HG03575 (cell line): ENCODE measurements around the gene STAT6.

Source experiments
- ATAC-seq: cut with Tn5 transposase; IDR thresholded peaks from one replicate; pipeline ENCODE4 v1.9.1; 2021; ENCODE audit not compliant: unreplicated experiment, insufficient number of reproducible peaks, low FRiP score; ENCODE audit errors: extremely low read depth

Gene STAT6

DNA sequence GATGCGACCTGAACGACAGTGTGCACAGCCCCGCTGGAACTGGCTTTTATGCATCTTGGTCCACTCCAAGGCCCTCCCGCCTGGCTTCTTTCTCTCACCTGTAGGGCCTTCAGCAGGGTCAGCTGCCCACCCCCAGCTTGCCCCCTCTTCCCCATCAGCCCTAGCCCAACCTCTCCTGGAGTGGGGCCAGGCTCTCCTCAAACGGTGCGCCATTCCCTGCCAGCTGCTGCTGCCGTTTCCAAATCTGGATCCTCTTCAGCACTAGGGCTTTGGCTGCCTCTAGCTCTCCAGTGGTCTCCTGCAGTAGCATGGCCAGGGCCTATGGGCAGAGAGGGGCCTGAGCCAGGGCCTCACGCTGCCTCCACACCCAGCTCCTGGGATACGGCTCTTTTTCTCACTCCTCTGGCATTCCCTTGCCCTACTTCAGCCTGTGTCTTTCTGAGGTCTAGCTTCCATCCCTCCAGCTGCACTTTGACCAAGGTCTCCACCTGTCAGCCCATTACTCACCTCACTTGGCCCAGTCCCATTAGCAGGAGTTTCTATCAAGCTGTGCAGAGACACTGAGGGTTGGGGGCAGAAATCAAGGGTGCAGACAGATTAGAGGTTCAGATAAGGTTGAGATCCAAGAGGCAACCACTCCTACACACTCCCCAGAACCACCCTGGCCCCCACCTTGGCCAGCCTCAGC, 5.0 kb downstream of the STAT6 start:
- ATAC-seq = no peak

DNA sequence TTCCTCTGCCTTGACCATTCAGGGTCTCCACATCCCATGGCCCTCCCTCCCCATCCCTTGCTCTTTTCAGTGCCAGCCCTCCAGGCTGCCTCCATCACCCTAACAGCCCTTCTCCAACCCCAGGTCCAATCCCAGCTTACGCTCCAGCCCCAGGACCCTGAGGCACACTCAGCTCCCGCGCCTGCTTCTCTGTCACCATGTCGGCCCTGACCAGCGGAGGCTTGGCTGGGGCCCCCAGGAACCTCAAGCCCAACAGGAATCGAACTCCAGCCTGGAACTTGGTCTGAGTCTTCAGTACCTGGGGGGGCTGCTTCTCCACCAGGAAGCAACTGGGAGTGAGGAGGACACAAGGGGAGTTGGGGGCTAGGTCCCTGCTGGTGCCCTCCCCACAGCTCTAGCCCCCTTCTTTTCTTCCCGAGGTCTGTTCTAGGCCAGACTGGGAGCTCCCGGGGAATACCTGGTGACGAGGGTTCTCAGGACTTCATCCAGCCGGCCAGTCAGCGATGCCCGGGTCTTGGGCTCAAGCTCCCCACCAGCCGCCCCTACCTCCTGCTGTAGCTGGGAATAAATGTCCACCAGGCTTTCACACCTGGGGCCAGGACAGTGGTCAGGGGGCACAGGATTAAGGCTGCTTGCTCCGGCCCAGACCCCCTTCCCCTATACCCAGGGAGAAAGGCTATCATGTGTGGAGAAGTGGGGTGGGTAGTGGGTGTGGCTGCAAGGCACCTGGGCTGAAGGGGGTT, 6.0 kb downstream of the STAT6 start:
- no peak for ATAC-seq

DNA sequence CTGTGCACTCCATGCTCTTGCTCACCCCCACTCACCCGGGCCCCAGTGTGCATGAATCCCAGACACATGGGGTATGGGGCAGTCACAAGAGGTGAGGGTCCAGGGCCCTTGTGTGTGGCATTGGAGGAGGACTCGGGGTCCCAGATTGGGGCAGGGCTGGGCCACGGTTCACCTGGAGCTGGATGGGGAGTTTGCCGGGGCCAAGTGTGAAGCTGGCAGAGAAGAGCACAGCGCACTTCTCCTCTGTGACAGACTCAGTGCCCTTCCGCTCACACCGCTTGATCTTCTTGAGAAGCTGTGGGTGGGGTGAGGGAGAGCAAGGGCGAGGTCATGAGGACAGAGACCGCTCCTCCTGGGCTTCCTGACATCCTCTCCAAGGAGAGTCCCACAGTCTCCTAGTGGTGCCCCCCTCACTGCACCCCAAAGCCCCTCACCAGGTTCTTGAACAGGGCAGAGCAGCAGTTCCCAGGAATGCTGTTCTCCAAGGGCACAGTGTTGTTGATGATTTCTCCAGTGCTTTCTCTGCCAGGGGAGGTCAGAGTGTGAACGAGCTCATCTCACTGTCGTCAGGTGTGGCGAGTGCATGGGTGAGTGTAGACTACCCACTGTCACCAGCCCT, 6.8 kb downstream of the STAT6 start:
- ATAC-seq = no peak

DNA sequence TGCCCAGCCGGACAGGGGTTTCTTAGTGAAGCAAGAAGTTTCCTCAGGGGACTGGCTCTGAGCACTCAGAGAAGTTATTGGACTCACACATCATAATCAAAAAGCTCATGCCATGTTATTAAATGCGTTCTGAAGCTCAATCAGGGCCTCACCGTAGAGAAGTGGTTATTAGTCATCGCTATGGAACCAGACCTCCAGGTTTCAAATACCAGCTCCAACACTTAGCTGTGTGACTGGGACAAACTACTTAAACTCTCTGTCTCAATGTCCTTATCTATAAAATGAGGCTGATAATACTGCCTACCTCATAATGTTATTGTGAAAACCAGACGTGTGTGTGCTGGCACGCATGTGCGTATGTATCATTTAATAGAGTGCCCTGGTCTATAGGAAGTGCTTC, 7.3 kb downstream of the STAT6 start:
- ATAC-seq = no peak

DNA sequence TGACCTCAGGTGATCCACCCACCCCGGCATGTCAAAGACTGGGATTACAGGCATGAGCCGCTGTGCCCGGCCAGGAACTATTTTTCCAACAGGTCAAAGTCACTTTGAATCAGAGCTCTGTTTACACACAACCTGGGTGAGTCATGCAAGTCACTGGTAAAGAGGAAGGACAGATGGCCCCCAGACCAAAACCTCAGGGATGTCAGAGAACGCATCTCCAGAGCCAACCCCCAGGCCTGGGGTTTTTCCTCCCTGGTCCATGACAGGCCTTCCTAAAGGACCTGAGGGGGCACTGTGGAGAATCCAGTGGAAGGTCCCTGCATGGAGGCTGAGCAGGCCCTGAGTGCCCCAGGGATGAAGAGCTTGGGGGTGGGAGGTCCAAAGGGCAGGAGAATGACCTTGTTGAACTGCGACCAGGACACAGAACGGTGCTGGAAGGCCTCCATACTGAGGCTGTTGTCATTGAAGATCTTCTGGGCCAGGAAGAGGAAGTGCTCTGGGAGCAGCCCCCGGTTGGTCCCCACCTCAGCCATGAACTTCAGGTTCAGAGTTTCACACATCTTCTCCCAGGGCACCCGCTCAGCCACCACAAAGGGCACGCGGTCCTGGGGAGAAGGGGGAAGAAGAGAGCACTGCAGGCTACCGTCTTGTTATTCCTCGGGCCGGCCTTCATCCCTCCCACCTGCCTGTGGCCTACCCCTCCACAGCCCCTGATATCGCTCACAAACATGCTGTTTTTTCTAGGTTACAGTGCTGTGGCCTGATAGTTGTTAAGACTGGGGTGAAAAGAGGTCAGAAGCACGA, 9.1 kb downstream of the STAT6 start:
- ATAC-seq = no peak

DNA sequence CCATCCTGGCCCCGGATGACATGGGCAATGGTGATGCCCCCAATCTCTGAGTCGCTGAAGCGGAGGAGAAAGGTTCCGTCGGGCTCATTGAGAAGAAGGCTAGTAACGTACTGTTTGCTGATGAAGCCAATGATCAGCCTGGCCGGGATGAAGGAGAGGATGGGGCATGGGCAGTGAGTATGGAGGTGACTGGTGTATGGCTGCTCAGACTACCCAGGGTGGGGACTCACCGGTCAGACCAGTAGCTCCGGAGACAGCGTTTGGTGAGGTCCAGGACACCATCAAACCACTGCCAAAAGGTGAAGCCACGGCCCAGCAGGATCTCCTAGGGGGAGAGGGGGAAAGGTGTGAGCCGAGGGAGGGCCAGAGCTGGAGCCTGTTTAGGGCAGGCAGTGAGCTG, 11.4 kb downstream of the STAT6 start:
- no peak for ATAC-seq

DNA sequence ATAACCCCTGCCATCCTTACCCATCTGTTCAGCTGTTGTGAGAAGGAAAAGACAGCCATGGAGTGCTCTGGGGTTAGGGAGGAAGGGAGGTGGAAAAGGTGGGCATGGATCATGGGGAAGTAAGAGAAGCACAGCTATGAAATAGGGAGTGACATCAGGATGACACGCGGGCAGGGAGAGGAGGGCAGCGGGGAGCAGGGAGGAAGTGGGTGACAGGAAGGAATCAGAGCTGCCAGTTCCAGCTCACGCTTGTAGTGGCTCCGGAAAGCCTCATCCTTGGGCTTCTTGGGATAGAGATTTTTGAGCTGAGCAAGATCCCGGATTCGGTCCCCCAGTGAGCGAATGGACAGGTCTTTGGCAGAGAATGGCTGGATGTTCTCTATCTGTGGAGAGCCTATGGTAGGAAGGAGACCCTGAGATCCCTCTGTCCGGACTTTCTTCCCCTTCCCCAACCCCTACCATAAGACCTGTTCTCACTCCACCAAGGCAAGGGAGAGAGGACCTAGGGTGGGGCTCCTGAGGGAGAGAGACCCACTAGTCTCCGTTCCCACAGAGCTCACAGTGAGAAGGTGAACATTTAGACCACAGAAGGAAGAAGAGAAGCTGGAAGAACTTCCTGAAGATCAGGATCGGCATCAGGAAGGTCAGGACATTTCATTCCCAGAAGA, 12.0 kb downstream of the STAT6 start:
- ATAC-seq = no peak

DNA sequence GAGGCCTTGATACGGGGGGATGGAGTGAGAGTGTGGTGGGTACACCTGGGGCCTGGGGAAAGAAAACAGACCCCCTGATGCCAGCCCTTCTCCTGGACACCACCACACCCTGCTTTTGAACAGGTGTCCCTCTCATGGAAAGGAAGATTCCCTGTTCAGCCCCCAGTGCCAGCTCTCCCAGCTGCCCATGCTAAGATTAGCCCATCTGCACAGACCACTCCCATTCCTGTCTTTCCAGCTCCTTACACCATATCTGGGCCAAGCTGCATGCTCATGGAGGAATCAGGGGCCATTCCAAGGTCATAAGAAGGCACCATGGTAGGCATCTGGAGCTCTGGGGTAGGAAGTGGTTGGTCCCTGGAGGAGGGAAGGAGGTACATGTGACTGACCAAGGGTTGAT, 12.6 kb downstream of the STAT6 start:
- ATAC-seq = no peak

DNA sequence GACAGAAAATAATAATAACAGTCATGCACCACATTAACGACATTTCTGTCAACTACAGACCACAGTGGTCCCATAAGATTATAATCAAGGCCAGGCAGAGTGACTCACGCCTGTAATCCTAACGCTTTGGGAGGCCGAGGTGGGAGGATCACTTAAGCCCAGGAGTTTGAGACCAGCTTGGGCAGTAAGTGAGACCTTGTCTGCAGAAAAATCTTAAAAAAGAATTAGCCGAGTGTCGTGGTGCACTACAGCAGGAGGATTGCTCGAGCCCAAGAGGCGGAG, 13.7 kb downstream of the STAT6 start:
- no peak for ATAC-seq

DNA sequence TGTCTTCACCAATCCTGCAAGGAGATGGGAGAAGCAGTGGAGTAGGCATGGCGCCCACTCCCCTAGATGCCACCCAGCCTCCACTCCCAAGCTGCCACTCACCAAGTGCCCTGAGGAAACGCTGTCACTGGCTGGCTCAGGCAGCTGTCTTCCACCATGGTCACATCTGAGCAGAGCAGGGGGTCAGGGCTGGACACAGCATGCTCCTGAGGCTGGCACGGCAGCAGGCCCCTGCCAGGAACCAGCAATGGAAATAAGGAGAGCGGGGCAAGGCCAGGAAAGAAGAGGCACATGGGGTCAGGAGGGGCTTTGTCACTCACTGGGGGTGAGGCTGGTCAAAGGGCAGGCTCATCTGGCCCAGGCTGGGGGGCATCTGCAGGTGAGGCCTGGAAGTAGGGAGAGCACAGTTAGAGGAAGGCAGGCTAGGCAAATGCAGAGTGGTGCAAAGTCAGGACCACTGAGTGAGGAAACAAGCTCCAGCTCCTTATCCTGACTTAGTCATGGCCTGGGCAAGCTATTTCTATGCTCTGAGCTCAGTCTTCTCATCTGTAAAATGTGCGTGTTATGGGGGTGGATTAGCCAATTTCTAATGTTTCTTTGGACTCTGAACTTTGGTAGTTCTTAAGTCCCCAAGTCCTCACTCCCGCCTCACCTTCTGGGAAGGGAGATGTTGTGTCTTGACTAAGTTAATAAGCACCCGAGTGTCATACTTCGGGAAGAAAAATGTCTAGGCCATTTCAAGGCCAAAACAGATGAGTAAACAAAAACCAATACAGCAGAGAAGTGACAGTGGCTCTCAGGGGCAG, 14.2 kb downstream of the STAT6 start:
- no peak for ATAC-seq

DNA sequence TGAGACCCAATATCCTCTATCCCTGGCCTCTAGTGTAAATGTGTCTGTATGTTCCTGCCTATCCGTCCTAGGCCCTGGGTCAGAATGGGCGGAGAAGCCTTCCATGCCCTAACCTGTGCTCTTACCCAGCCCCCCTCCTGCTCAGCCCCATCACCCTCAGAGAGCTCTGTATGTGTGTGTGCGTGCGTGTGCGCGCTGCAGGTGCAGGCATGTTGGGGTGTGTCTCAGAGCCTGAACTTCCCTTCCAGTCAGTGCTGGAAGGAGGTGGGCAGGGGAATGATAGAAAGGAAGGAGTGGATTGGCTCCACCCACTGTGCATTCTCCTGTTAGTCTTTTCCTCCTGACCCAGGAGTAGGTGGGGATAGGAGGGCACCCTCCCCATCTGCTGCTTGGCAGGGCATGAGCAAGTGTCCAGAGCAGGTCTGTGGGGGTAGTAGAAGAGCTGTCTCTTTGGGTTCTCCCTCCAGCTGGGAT, 15.0 kb downstream of the STAT6 start:
- ATAC-seq = no peak

DNA sequence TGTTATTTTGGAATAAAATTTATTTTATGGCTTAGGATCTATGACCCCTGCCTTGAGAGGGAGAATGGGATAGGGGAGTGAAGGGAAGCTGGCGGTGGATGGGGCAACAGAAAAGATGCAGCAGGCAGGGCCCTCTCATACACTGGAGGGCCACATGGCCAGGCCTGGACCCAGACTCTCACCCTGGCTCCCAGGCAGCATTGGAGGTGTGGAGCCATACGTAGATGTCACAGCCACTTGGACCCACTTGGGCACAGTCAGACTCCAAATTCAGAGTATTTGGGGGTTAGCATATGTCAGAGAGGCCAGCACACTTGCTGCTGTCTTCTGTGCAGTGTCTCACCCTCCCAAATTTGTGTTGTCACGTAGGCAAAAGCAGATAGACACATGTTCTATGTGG, 15.7 kb downstream of the STAT6 start:
- ATAC-seq = no peak

DNA sequence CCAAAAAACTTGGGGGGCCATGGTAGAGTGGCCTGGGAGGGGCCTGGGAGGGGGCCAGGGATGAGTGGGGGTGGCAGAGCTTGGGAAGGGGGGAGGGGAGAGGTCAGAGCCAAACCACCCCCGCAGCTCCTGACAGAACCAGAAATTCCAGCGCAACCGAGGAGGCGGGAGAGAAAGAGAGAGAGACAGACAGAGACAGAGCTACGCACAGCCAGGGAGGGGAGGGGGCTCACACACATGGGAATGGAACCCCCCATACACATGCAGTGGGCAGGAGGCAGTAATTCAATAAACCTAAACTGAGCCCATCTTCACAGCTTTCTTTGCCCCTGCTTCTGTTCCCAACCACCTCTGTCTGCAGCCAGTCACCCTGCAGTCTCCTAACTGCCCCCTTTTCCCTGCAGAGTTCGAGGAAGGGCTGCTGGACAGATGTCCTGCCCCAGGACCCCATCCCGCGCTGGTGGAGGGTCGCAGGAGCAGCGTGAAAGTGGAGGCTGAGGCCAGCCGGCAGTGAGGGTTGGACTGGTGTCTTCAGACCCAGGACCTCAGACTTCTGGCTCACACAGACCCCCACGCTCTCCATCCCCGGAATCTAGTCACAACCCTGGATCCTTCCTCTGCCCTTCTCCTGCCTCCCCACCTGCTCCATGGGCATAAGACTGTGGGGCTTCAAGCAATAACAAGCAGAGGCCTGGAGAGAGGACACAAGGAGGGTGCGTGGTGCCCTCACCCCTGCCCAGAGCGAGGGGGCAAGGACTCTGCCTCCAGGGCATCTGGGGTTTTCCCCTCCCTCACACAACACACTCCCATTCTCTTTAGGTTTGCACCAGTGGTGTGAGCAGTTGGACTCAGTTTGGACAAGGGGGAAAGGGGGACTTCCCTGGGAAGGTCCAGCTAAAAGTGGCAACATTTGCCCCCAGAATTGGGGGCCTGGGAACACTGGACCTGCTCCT, 16.7 kb downstream of the STAT6 start:
- ATAC-seq = no peak

DNA sequence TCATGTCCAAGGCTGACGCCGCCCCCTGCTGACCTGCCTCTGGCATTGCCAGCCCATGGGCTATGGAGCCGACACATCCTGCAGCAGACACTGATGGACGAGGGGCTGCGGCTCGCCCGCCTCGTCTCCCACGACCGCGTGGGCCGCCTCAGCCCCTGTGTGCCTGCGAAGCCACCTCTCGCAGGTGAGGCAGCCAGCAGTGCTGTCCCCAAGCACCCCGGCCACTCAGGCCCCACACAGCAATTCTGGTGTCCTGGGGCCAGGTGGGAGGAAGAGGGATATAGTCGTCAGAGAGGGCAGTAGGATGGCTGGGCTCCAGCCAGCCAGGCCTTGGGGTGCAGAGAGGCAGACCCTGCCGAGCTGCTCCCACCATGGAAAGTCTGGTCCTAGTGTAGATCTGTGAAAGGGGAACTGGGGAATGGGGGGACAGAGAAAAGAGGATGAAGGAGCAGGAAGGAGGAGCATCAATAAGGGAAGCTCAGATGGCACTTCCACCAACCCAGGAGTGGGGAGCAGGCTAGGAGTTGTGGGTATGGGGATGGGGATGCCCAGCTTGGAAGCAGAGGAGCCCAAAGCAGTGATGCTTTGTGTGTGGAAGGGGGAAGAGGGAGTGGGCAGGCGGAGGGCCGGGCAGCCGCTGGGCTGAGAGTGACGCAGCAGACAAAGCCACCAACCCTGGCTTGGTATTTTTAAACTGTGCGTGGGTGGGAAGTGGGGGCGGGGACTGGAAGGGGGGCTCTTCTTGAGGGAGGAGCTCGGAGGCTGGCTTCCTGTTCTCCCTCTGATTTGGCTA, 17.6 kb downstream of the STAT6 start:
- ATAC-seq = no peak

DNA sequence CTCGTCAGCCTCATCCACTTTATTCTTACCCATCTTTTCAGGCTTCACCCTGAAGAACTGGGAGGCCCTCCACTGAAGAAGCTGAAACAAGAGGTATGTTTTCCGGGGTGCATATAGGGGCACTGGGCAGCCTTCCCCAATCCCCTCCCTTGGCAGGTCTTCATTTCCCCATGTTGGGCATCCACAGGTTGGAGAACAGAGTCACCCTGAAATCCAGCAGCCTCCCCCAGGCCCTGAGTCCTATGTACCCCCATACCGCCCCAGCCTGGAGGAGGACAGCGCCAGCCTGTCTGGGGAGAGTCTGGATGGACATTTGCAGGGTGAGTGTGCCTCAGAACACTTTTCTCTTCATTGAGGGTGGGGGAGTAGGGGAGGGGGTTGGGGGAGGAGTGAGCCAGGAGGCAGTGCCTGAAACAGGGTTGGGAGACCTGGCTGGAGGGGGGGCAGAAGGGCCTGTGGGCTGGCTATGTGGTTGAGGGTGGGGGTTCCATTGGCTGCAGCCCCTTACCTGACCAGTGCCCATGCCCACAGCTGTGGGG, 18.2 kb downstream of the STAT6 start:
- no peak for ATAC-seq

DNA sequence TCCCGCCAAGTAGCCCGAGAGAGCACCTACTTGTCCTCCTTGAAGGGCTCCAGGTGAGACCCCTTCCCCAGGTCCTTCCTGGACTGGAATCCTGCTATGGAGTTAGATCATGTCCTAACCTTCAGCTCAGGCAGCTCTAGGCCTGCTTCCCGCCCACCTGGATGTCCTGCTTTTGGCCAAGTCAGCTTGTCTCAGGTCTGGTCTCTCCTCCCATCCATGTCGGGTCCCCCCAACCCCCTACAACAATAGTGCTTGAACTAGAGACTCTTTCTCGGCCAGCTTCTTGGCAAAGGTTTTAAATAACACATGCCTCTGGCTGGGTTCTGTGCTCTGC, 18.7 kb downstream of the STAT6 start:
- no peak for ATAC-seq
